ENCODE data around the gene KLHDC10.

DNA sequence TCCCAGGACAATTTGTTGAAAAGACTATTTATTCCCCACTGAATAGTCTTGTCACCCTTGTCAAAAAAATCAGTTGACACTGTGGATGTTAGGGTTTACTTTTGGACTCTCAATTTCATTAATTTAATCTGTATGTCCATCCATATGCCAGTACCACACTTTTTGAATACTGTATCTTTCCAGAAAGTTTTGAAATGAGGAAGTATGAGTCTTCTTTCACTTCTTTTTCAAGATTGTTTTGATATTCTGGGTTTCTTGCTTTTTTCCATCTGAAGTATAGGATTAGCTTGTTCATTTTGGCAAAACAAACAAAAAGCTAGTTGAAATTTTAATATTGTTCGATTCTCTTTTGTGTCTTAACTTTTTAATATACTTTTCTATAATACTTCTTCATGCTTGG is 21.7 kb downstream of the KLHDC10 start:
- TF ChIP-seq JUNB (IDR thresholded peaks at IDR 0.05; ENCODE audit: unreplicated experiment), result no peak
- TF ChIP-seq, protein P1, sequence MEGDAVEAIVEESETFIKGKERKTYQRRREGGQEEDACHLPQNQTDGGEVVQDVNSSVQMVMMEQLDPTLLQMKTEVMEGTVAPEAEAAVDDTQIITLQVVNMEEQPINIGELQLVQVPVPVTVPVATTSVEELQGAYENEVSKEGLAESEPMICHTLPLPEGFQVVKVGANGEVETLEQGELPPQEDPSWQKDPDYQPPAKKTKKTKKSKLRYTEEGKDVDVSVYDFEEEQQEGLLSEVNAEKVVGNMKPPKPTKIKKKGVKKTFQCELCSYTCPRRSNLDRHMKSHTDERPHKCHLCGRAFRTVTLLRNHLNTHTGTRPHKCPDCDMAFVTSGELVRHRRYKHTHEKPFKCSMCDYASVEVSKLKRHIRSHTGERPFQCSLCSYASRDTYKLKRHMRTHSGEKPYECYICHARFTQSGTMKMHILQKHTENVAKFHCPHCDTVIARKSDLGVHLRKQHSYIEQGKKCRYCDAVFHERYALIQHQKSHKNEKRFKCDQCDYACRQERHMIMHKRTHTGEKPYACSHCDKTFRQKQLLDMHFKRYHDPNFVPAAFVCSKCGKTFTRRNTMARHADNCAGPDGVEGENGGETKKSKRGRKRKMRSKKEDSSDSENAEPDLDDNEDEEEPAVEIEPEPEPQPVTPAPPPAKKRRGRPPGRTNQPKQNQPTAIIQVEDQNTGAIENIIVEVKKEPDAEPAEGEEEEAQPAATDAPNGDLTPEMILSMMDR (conservative IDR thresholded peaks at IDR 0.05; ENCODE audit: low read depth in 2 of 2), result no peak
- no peak for TF ChIP-seq EZH2 (IDR thresholded peaks at IDR 0.05; ENCODE audit: low read depth, unreplicated experiment)
- TF ChIP-seq POLR2AphosphoS5 (IDR thresholded peaks at IDR 0.05; ENCODE audit: low read depth), result no peak
- no peak for TF ChIP-seq ZNF331 (CRISPR knock-in tag; IDR thresholded peaks at IDR 0.05; ENCODE audit: low read depth)
- TF ChIP-seq, protein P2, sequence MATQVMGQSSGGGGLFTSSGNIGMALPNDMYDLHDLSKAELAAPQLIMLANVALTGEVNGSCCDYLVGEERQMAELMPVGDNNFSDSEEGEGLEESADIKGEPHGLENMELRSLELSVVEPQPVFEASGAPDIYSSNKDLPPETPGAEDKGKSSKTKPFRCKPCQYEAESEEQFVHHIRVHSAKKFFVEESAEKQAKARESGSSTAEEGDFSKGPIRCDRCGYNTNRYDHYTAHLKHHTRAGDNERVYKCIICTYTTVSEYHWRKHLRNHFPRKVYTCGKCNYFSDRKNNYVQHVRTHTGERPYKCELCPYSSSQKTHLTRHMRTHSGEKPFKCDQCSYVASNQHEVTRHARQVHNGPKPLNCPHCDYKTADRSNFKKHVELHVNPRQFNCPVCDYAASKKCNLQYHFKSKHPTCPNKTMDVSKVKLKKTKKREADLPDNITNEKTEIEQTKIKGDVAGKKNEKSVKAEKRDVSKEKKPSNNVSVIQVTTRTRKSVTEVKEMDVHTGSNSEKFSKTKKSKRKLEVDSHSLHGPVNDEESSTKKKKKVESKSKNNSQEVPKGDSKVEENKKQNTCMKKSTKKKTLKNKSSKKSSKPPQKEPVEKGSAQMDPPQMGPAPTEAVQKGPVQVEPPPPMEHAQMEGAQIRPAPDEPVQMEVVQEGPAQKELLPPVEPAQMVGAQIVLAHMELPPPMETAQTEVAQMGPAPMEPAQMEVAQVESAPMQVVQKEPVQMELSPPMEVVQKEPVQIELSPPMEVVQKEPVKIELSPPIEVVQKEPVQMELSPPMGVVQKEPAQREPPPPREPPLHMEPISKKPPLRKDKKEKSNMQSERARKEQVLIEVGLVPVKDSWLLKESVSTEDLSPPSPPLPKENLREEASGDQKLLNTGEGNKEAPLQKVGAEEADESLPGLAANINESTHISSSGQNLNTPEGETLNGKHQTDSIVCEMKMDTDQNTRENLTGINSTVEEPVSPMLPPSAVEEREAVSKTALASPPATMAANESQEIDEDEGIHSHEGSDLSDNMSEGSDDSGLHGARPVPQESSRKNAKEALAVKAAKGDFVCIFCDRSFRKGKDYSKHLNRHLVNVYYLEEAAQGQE (IDR thresholded peaks at IDR 0.05; ENCODE audit: unreplicated experiment), result no peak
- no peak for TF ChIP-seq EZH2phosphoT487 (IDR thresholded peaks at IDR 0.05; ENCODE audit: unreplicated experiment)
- no peak for TF ChIP-seq ZNF114 (CRISPR knock-in tag; IDR thresholded peaks at IDR 0.05)
- no peak for TF ChIP-seq CREB1 (CRISPR knock-in tag; IDR thresholded peaks at IDR 0.05; ENCODE audit: low read depth)
- TF ChIP-seq, protein P3, sequence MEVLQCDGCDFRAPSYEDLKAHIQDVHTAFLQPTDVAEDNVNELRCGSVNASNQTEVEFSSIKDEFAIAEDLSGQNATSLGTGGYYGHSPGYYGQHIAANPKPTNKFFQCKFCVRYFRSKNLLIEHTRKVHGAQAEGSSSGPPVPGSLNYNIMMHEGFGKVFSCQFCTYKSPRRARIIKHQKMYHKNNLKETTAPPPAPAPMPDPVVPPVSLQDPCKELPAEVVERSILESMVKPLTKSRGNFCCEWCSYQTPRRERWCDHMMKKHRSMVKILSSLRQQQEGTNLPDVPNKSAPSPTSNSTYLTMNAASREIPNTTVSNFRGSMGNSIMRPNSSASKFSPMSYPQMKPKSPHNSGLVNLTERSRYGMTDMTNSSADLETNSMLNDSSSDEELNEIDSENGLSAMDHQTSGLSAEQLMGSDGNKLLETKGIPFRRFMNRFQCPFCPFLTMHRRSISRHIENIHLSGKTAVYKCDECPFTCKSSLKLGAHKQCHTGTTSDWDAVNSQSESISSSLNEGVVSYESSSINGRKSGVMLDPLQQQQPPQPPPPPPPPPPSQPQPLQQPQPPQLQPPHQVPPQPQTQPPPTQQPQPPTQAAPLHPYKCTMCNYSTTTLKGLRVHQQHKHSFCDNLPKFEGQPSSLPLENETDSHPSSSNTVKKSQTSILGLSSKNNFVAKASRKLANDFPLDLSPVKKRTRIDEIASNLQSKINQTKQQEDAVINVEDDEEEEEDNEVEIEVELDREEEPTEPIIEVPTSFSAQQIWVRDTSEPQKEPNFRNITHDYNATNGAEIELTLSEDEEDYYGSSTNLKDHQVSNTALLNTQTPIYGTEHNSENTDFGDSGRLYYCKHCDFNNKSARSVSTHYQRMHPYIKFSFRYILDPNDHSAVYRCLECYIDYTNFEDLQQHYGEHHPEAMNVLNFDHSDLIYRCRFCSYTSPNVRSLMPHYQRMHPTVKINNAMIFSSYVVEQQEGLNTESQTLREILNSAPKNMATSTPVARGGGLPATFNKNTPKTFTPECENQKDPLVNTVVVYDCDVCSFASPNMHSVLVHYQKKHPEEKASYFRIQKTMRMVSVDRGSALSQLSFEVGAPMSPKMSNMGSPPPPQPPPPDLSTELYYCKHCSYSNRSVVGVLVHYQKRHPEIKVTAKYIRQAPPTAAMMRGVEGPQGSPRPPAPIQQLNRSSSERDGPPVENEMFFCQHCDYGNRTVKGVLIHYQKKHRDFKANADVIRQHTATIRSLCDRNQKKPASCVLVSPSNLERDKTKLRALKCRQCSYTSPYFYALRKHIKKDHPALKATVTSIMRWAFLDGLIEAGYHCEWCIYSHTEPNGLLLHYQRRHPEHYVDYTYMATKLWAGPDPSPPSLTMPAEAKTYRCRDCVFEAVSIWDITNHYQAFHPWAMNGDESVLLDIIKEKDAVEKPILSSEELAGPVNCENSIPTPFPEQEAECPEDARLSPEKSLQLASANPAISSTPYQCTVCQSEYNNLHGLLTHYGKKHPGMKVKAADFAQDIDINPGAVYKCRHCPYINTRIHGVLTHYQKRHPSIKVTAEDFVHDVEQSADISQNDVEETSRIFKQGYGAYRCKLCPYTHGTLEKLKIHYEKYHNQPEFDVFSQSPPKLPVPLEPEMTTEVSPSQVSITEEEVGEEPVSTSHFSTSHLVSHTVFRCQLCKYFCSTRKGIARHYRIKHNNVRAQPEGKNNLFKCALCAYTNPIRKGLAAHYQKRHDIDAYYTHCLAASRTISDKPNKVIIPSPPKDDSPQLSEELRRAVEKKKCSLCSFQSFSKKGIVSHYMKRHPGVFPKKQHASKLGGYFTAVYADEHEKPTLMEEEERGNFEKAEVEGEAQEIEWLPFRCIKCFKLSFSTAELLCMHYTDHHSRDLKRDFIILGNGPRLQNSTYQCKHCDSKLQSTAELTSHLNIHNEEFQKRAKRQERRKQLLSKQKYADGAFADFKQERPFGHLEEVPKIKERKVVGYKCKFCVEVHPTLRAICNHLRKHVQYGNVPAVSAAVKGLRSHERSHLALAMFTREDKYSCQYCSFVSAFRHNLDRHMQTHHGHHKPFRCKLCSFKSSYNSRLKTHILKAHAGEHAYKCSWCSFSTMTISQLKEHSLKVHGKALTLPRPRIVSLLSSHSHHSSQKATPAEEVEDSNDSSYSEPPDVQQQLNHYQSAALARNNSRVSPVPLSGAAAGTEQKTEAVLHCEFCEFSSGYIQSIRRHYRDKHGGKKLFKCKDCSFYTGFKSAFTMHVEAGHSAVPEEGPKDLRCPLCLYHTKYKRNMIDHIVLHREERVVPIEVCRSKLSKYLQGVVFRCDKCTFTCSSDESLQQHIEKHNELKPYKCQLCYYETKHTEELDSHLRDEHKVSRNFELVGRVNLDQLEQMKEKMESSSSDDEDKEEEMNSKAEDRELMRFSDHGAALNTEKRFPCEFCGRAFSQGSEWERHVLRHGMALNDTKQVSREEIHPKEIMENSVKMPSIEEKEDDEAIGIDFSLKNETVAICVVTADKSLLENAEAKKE (CRISPR knock-in tag; IDR thresholded peaks at IDR 0.05), result no peak
- no peak for TF ChIP-seq STAT1 (IDR thresholded peaks at IDR 0.05; ENCODE audit: unreplicated experiment)
